ENCODE results near the gene CUBN. TPM values are rescaled to one million over a fixed set of nuclear protein-coding genes. Genes with fewer than 3 reads are reported as not detected.

Gene CUBN
- polyA plus RNA-seq, 1 experiment, result 0.76 TPM

GRCh38 chr10:16804123-16804522 lies 325.5 kb downstream of the CUBN start:
- no peak for TF ChIP-seq CTCF (IDR thresholded peaks at IDR 0.05; ENCODE audit: low read depth, low read length)
- DNase-seq (ENCODE audit: low read depth, low spot score), result no peak
- Histone ChIP-seq H3K27ac (ENCODE audit: low read depth, low read length) (no peak overlapping the region), H3K27me3 (ENCODE audit: control insufficient read depth, insufficient read depth, low read length) (no peaks in the 10 kb centered on the region), H3K9me3 (ENCODE audit: control insufficient read depth, insufficient read depth, low read length) (no peaks in the 10 kb centered on the region), H3K4me3 (ENCODE audit: low read depth, low read length) (no peak overlapping the region)
- POLR2A ChIA-PET, result no interaction called here
- CTCF ChIA-PET, result interaction anchor here (1.2 to 1.3 kb wide), 2 partner anchors 27 to 902 kb away, joined by 3 to 5 read pairs; no protein-coding TSS in a partner anchor

- H3K4me3 ChIP-seq (ENCODE audit: low read depth, low read length), result no peak overlapping the region
- no peak for DNase-seq (ENCODE audit: low read depth, low spot score)
- ChIA-PET POLR2A (no interaction called here), CTCF (interaction anchor here (1.2 kb wide), 1 partner anchor 26 kb away, joined by 3 read pairs; no protein-coding TSS in a partner anchor)
- no peaks in the 10 kb centered on the region for H3K9me3 ChIP-seq (ENCODE audit: control insufficient read depth, insufficient read depth, low read length)
- no peak overlapping the region for H3K27ac ChIP-seq (ENCODE audit: low read depth, low read length)
- no peak for TF ChIP-seq CTCF (IDR thresholded peaks at IDR 0.05; ENCODE audit: low read depth, low read length)
- H3K27me3 ChIP-seq (ENCODE audit: control insufficient read depth, insufficient read depth, low read length), result no peaks in the 10 kb centered on the region
These were observed 326.1 kb downstream of the CUBN start for GRCh38 chr10:16803464-16803863.

GRCh38 chr10:16799621-16800020 lies 330.0 kb downstream of the CUBN start:
- CTCF ChIA-PET, result no interaction called here
- H3K9me3 ChIP-seq (ENCODE audit: control insufficient read depth, insufficient read depth, low read length), result no peaks in the 10 kb centered on the region
- POLR2A ChIA-PET, result no interaction called here

GRCh38 chr10:16798571-16798970 lies 331.0 kb downstream of the CUBN start:
- Histone ChIP-seq H3K9me3 (ENCODE audit: control insufficient read depth, insufficient read depth, low read length) (no peaks in the 10 kb centered on the region), H3K27me3 (ENCODE audit: control insufficient read depth, insufficient read depth, low read length) (no peaks in the 10 kb centered on the region), H3K27ac (ENCODE audit: low read depth, low read length) (no peak overlapping the region), H3K4me3 (ENCODE audit: low read depth, low read length) (no peak overlapping the region)
- ChIA-PET CTCF (interaction anchor here (2.6 kb wide), 1 partner anchor 21 kb away, joined by 17 read pairs; no protein-coding TSS in a partner anchor), POLR2A (no interaction called here)
- DNase-seq (ENCODE audit: low read depth, low spot score), result no peak
- TF ChIP-seq CTCF (IDR thresholded peaks at IDR 0.05; ENCODE audit: low read depth, low read length), result no peak

More at GRCh38 chr10:16799621-16800020, 330.0 kb downstream of the CUBN start:
- Histone ChIP-seq H3K27ac (ENCODE audit: low read depth, low read length) (no peak overlapping the region), H3K27me3 (ENCODE audit: control insufficient read depth, insufficient read depth, low read length) (no peaks in the 10 kb centered on the region), H3K4me3 (ENCODE audit: low read depth, low read length) (no peak overlapping the region)
- DNase-seq (ENCODE audit: low read depth, low spot score), result no peak
- no peak for TF ChIP-seq CTCF (IDR thresholded peaks at IDR 0.05; ENCODE audit: low read depth, low read length)

- Histone ChIP-seq H3K27me3 (ENCODE audit: control insufficient read depth, insufficient read depth, low read length) (no peaks in the 10 kb centered on the region), H3K9me3 (ENCODE audit: control insufficient read depth, insufficient read depth, low read length) (no peaks in the 10 kb centered on the region), H3K27ac (ENCODE audit: low read depth, low read length) (no peak overlapping the region), H3K4me3 (ENCODE audit: low read depth, low read length) (no peak overlapping the region)
- ChIA-PET POLR2A (no interaction called here), CTCF (interaction anchor here (0.8 kb wide), 1 partner anchor 18 kb away, joined by 3 read pairs; no protein-coding TSS in a partner anchor)
- no peak for TF ChIP-seq CTCF (IDR thresholded peaks at IDR 0.05; ENCODE audit: low read depth, low read length)
- no peak for DNase-seq (ENCODE audit: low read depth, low spot score)
These were observed 334.1 kb downstream of the CUBN start for GRCh38 chr10:16795410-16796073.
